ENCODE data around the gene ABCD3. TPM values are rescaled to one million over a fixed set of nuclear protein-coding genes. Genes with fewer than 3 reads are reported as not detected.

Gene ABCD3
- total and polyA plus RNA-seq, 2 of the 13 experiments (the other 11 are each of a cell fraction or from before 2014, with no cell fraction given): 27.5 to 166 TPM

DNA sequence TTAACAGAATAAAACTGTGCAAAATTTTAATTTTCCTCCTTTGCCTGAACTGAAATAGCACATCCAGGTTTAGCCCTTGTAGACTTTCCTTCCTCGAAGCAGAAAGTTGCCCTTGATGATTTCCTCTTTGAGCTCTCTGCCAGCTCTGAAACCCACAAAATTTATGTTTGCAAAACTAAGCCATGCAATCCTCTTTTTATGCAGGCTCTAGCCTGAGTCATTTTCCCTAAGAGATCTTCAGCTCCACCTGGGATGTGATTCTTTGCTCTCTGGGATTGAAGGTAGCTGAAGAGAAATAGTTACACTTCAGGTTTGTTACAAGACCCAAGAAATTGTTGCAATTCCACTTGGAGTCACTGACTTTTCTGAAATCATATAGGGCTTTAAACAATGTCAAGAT, 124.8 kb downstream of the ABCD3 start (continued):
- TF ChIP-seq, protein P1, sequence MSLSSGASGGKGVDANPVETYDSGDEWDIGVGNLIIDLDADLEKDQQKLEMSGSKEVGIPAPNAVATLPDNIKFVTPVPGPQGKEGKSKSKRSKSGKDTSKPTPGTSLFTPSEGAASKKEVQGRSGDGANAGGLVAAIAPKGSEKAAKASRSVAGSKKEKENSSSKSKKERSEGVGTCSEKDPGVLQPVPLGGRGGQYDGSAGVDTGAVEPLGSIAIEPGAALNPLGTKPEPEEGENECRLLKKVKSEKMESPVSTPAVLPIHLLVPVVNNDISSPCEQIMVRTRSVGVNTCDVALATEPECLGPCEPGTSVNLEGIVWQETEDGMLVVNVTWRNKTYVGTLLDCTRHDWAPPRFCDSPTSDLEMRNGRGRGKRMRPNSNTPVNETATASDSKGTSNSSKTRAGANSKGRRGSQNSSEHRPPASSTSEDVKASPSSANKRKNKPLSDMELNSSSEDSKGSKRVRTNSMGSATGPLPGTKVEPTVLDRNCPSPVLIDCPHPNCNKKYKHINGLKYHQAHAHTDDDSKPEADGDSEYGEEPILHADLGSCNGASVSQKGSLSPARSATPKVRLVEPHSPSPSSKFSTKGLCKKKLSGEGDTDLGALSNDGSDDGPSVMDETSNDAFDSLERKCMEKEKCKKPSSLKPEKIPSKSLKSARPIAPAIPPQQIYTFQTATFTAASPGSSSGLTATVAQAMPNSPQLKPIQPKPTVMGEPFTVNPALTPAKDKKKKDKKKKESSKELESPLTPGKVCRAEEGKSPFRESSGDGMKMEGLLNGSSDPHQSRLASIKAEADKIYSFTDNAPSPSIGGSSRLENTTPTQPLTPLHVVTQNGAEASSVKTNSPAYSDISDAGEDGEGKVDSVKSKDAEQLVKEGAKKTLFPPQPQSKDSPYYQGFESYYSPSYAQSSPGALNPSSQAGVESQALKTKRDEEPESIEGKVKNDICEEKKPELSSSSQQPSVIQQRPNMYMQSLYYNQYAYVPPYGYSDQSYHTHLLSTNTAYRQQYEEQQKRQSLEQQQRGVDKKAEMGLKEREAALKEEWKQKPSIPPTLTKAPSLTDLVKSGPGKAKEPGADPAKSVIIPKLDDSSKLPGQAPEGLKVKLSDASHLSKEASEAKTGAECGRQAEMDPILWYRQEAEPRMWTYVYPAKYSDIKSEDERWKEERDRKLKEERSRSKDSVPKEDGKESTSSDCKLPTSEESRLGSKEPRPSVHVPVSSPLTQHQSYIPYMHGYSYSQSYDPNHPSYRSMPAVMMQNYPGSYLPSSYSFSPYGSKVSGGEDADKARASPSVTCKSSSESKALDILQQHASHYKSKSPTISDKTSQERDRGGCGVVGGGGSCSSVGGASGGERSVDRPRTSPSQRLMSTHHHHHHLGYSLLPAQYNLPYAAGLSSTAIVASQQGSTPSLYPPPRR (CRISPR knock-in tag; IDR thresholded peaks at IDR 0.05; ENCODE audit: borderline replicate concordance): no peak

DNA sequence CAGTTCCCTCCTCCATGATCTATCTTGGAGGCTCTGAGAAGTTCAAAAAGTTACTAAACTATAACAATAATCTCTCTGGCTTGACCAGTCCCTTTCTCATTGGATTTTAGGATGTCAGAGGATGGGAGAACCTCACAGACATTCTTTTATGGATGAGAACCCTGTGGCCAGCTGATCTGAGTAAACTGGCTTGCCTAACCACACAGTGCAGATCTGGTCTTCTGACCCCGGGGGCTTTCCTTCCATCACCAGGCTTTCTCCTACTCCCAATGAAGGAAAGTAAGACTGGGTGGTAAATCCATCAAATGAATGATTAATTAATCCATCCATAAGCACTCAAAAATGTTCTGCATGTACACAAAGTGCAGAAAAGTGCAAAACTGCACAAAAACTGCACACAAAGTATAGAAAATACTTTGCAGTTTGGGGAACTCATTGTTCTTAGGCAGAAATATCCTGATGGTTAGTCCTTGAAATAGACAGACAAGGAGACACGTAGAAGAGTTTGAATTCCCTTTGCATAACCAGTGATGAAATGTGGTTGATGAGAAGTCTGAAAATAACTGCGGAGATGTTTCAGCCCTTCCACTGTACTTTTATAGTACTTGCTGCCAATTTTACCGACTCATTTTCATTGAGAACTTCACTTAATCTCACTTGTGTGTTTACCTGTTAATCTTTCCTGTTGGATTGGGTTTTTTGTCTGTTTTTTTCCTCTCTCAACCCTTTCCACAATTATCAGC, 125.9 kb downstream of the ABCD3 start:
- H3K9me3 ChIP-seq (ENCODE audit: low read length): no peaks in the 10 kb centered on the region
- ChIA-PET CTCF (ENCODE audit: low intra/inter-chr PET ratio, low total read pairs) (no interaction called here), POLR2A (no interaction called here)
- H3K9ac ChIP-seq (ENCODE audit: insufficient read depth, low read depth, low read length): no peak overlapping the region
- no peak overlapping the region for H3K27ac ChIP-seq (ENCODE audit: extremely low read length, insufficient read depth, low read length)
- no TSS peak for BruUV-seq (replicated peaks)
- no peak overlapping the region for H3K4me2 ChIP-seq (ENCODE audit: low read depth, low read length)
- no peaks in the 10 kb centered on the region for H3K27me3 ChIP-seq (ENCODE audit: control insufficient read depth in 1 of 2, insufficient read depth in 2 of 2, low read length in 2 of 2)
- H3K4me3 ChIP-seq (replicated peaks in 1 of 3; ENCODE audit: insufficient read depth in 1 of 3, low read depth in 2 of 3, low read length in 3 of 3): no peak overlapping the region
- ATAC-seq: no peak
- WGBS (ENCODE audit: low lambda C conversion rate): 51% methylated on average over 4 of the region's 4 CpGs
- no peak overlapping the region for H2AFZ ChIP-seq (ENCODE audit: low read length)
- H3K79me2 ChIP-seq (ENCODE audit: insufficient read depth, low read length): peaks cover 4% of the 10 kb centered on the region
- no peak for FAIRE-seq
- H4K20me1 ChIP-seq (ENCODE audit: insufficient read depth, low read length): no peaks in the 10 kb centered on the region
- DNase-seq (ENCODE audit: low spot score): no peak
- no peak for TF ChIP-seq NFKB2 (CRISPR knock-in tag; IDR thresholded peaks at IDR 0.05; ENCODE audit: borderline replicate concordance)
- TF ChIP-seq, protein P2, sequence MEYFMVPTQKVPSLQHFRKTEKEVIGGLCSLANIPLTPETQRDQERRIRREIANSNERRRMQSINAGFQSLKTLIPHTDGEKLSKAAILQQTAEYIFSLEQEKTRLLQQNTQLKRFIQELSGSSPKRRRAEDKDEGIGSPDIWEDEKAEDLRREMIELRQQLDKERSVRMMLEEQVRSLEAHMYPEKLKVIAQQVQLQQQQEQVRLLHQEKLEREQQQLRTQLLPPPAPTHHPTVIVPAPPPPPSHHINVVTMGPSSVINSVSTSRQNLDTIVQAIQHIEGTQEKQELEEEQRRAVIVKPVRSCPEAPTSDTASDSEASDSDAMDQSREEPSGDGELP (IDR thresholded peaks at IDR 0.05; ENCODE audit: borderline replicate concordance, low read depth): peak; percentile 51; the same call in 1 of the 2 replicates
- H3K36me3 ChIP-seq (replicated peaks in 1 of 2; ENCODE audit: control insufficient read depth in 1 of 2, insufficient read depth in 2 of 2, low read length in 2 of 2): no peaks in the 10 kb centered on the region
- in situ Hi-C loops (cut with HindIII; ENCODE audit: extremely low pct_ligation_motif_present, low pct_unique_long_range_greater_than_20kb) (loop anchor here (25.0 kb wide), 1 partner anchor 493 kb away; no protein-coding TSS in a partner anchor), intact Hi-C loops (cut with micrococcal nuclease; ENCODE audit: unreplicated experiment) (loop anchor here (5.0 kb wide), 1 partner anchor 53 kb away; no protein-coding TSS in a partner anchor)
- peaks cover 44% of the 10 kb centered on the region for H3K4me1 ChIP-seq (ENCODE audit: insufficient read depth, low read length)

All from HepG2 (cell line).